ENCODE data around the gene GPR68. TPM values are rescaled to one million over a fixed set of nuclear protein-coding genes. Genes with fewer than 3 reads are reported as not detected.

Gene GPR68
- total RNA-seq, 4 donors from 2014 or later, result 0.13 to 0.73 (median 0.42) TPM; not detected in 1

DNA sequence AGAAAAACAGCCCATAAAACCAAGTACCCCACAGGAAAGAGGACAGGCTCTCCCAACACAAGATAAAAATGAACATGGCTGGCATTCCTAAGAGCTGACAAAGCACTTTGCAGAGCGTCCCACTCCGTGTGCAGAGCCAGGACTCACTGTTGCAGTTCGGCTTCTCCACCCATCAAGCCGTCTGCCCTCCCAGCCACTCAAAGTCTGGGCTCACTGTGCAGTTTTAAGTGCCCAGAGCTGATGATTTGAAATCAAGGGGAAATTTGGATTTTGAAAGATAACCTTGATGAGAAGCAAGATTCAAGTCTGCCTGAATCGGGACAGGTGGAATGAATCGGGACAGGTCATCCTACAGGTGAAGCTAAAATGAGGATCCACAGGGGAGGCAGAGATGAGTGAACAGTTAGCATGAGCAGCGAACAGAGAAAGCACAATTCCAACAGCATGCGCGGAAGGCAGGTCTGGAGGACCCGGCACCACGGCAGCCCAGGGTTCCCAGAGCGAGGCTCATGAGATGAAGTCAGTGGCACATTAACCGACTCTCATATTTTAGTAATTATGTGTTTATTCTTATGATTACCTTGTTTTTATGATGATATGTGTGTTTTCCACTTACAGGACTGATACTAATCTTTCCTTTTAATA, 39.8 kb upstream of the GPR68 start:
- H3K4me3 ChIP-seq (replicated peaks in 1 of 3), result no peak overlapping the region
- H3K36me3 ChIP-seq, result no peaks in the 10 kb centered on the region
- peaks cover 0 to 3% of the 10 kb centered on the region in 2 donors for H3K4me1 ChIP-seq
- no peaks in the 10 kb centered on the region for H3K9me3 ChIP-seq
- 69 to 70% methylated on average over 13 of the region's 13 CpGs for WGBS, 2 donors
- H3K27me3 ChIP-seq, result no peaks in the 10 kb centered on the region
- TF ChIP-seq POLR2A (IDR thresholded peaks at IDR 0.05), result no peak
- TF ChIP-seq CTCF (IDR thresholded peaks at IDR 0.05), result no peak
- intact Hi-C loops (cut with DNase I), result no loop called here
- H3K27ac ChIP-seq, result no peak overlapping the region
- peak; percentile 61 to 62 for DNase-seq

- Histone ChIP-seq H3K36me3 (no peaks in the 10 kb centered on the region), H3K4me1 (peaks cover 0 to 3% of the 10 kb centered on the region in 2 donors), H3K9me3 (no peaks in the 10 kb centered on the region), H3K27me3 (no peaks in the 10 kb centered on the region), H3K27ac (no peak overlapping the region), H3K4me3 (replicated peaks in 1 of 3) (no peak overlapping the region)
- intact Hi-C loops (cut with DNase I), result no loop called here
- WGBS, 2 donors, result 95 to 97% methylated on average over 4 of the region's 4 CpGs
- DNase-seq, result no peak
- TF ChIP-seq CTCF (IDR thresholded peaks at IDR 0.05) (no peak), POLR2A (IDR thresholded peaks at IDR 0.05) (no peak)
Observed at GRCh38 chr14:91283666-91284065, 39.2 kb upstream of the GPR68 start.

DNA sequence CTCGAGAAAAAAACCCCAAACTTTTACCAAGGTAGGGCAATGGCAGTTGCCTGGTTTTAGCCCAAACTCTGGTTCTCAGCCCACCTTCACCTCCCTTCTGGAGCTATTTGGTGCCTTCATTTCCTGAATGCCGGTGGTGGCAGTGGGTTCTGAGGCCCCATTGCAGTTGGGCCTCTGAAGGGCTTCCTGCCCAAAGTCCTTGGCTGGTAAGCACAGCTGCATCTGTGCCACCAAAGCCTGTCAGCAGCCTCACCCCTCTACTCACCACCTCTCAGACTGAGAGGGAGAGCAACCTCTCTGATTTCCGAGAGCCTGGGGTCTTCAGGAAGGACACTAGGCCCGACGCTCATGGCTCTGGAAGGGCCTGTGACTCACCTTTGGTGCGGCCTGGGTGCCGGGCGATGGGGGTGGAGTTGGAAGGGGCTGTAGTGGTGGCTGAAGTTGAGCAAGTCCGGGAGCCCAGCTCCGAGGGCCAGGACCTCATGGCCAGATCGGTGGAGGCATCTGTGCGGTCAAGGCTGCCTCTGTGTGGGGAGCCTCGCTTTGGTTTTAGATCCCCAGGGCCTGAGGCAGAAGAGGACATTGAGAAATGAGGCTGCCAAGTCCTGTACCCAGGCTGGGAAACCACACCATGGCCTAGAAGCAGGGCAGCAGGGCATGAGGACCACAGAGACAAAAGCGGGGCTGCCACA, 38.6 kb upstream of the GPR68 start:
- H3K4me1 ChIP-seq, result peaks cover 0 to 3% of the 10 kb centered on the region in 2 donors
- H3K4me3 ChIP-seq (replicated peaks in 1 of 3), result no peak overlapping the region
- no peak overlapping the region for H3K27ac ChIP-seq
- TF ChIP-seq POLR2A (IDR thresholded peaks at IDR 0.05) (no peak), CTCF (IDR thresholded peaks at IDR 0.05) (no peak)
- no peak for DNase-seq
- intact Hi-C loops (cut with DNase I), result no loop called here
- no peaks in the 10 kb centered on the region for H3K9me3 ChIP-seq
- H3K27me3 ChIP-seq, result no peaks in the 10 kb centered on the region
- 93 to 97% methylated on average over 9 of the region's 14 CpGs for WGBS, 2 donors
- no peaks in the 10 kb centered on the region for H3K36me3 ChIP-seq

GRCh38 chr14:91281346-91281745, 36.8 kb upstream of the GPR68 start:
- no peaks in the 10 kb centered on the region for H3K36me3 ChIP-seq
- H3K9me3 ChIP-seq, result no peaks in the 10 kb centered on the region
- WGBS, 2 donors, result 99% methylated on average over 9 of the region's 9 CpGs
- no peaks in the 10 kb centered on the region for H3K27me3 ChIP-seq
- H3K4me3 ChIP-seq (replicated peaks in 1 of 3), result no peak overlapping the region
- H3K4me1 ChIP-seq, result peaks cover 0 to 3% of the 10 kb centered on the region in 2 donors
- no peak for TF ChIP-seq POLR2A (IDR thresholded peaks at IDR 0.05)
- no peak for DNase-seq
- no peak overlapping the region for H3K27ac ChIP-seq
- intact Hi-C loops (cut with DNase I), result no loop called here

DNA sequence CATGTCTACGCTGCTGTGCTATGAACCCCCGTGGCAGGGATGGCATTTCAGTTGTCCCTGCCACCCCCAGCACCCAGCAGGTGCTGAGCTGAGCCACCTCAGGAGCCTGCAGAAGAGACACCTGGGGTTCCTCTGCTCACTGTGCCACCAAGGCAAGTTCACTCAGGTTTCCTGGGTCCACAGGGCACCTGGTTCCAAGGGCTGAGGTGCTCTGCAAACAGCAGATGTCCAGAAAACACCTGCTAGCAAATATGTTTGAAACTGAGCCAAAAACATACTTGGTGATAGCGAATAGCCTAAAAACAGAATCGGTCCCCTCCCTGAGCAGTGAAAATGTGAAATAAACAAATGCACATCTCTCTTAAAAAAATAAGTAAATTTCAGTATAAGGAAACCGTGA, 35.6 kb upstream of the GPR68 start:
- Histone ChIP-seq H3K4me3 (replicated peaks in 1 of 3) (no peak overlapping the region), H3K27me3 (no peaks in the 10 kb centered on the region), H3K4me1 (peaks cover 0 to 3% of the 10 kb centered on the region in 2 donors), H3K27ac (no peak overlapping the region), H3K9me3 (no peaks in the 10 kb centered on the region), H3K36me3 (no peaks in the 10 kb centered on the region)
- no peak for DNase-seq
- 87% methylated on average over 4 to 5 of the region's 5 CpGs for WGBS, 2 donors
- intact Hi-C loops (cut with DNase I), result no loop called here
- TF ChIP-seq CTCF (IDR thresholded peaks at IDR 0.05), result no peak
- TF ChIP-seq POLR2A (IDR thresholded peaks at IDR 0.05), result no peak
